Esophagus muscularis mucosa (tissue), 4 donors: Measurements from ENCODE around the gene MT1E.

Experiments
- EP300 ChIP-seq: sonication (generic); formaldehyde crosslinking; IDR thresholded peaks from one replicate; pipeline ENCODE4 v1.6.1; 2017; ENCODE audit warnings: antibody characterized with exemption
- POLR2A ChIP-seq: fragments of 450-650 bp; IDR thresholded peaks from one replicate; pipeline ENCODE4 v1.6.1; 2017; ENCODE audit warnings: antibody characterized with exemption, moderate library complexity, mild to moderate bottlenecking, low read depth
- TF ChIP-seq, protein P1 (sequence below), 3 experiments: fragments of 200-600 bp in 2 of 3; fragments of 450-650 bp in 1 of 3; sonication (generic) in 2 of 3; IDR thresholded peaks; one replicate each; pipeline ENCODE4 v1.5.1; 2017 to 2019; ENCODE audit warnings: antibody characterized with exemption in 3 of 3, mild to moderate bottlenecking in 2 of 3, moderate library complexity in 1 of 3

DNA sequence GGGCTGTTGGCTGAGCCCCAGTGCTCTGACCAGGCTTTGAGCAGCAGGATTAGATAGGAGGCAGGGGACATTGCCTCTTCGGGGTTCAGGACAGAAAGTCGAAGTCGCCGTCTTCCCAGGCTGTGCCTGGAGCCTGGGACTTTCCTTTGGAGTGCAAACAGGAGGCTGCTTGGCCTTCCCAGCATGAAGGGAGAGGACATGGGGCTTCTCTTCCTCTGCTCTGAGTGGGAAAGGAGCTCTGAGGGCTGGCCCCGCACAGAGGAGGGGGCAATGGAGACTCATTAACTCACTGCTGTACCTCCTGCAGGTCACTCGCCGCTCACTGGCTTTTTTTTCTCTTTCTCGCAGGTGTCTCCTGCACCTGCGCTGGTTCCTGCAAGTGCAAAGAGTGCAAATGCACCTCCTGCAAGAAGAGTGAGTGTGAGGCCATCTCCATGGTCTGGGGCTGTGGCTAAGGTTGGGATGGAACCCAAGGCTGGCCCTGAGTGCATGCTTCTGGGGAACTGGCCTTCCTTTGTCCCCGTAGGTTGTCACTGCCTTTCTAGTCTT is 32.8 kb downstream of the MT1E start:
- TF ChIP-seq, protein P1, sequence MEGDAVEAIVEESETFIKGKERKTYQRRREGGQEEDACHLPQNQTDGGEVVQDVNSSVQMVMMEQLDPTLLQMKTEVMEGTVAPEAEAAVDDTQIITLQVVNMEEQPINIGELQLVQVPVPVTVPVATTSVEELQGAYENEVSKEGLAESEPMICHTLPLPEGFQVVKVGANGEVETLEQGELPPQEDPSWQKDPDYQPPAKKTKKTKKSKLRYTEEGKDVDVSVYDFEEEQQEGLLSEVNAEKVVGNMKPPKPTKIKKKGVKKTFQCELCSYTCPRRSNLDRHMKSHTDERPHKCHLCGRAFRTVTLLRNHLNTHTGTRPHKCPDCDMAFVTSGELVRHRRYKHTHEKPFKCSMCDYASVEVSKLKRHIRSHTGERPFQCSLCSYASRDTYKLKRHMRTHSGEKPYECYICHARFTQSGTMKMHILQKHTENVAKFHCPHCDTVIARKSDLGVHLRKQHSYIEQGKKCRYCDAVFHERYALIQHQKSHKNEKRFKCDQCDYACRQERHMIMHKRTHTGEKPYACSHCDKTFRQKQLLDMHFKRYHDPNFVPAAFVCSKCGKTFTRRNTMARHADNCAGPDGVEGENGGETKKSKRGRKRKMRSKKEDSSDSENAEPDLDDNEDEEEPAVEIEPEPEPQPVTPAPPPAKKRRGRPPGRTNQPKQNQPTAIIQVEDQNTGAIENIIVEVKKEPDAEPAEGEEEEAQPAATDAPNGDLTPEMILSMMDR (IDR thresholded peaks at IDR 0.05) = no peak
- TF ChIP-seq POLR2A (no peak), EP300 (no peak)
